Measurements from ENCODE around the gene SEC22A. TPM values are rescaled to one million over a fixed set of nuclear protein-coding genes. Genes with fewer than 3 reads are reported as not detected.
"Not testable (repeated sequence)": the region's sequence is repeated elsewhere in the genome, so short reads cannot be mapped to it uniquely, and the experiment has no call there.

SEC22A gene
- total and polyA plus RNA-seq, 2 donors (not counting 1 experiment from before 2014, with no cell fraction given): 15.6 to 19.3 TPM

GRCh38 chr3:123229145-123229544 lies 27.4 kb downstream of the SEC22A start:
- CTCF ChIA-PET: no interaction called here
- Mint-ChIP-seq H3K4me1 (no peaks in the 10 kb centered on the region), H3K27ac (no peak overlapping the region), H3K4me3 (no peak overlapping the region), H3K27me3 (no peaks in the 10 kb centered on the region), H3K9me3 (ENCODE audit: insufficient read depth) (peaks cover 15% of the 10 kb centered on the region)
- Histone ChIP-seq H3K9ac (ENCODE audit: low read length) (no peak overlapping the region), H3K4me2 (replicated peaks; ENCODE audit: low read depth, low read length, poor library complexity, severe bottlenecking) (no peak overlapping the region), H3K27ac (ENCODE audit: low read length in 2 of 2) (no peak overlapping the region), H3K79me2 (ENCODE audit: control insufficient read depth, insufficient read depth, low read length) (no peaks in the 10 kb centered on the region), H3K9me3 (ENCODE audit: control extremely low read depth in 1 of 3, control insufficient read depth in 2 of 3, insufficient read depth in 1 of 3, low read length in 2 of 3) (peaks cover 5 to 16% (median 15%) of the 10 kb centered on the region in 3 donors), H4K20me1 (ENCODE audit: control insufficient read depth, insufficient read depth, low read length, poor library complexity, severe bottlenecking) (no peaks in the 10 kb centered on the region), H3K4me3 (ENCODE audit: control extremely low read depth in 1 of 5, extremely low read depth in 1 of 5, insufficient read depth in 1 of 5, low read depth in 2 of 5, low read length in 4 of 5) (no peak overlapping the region), H3K27me3 (replicated peaks in 1 of 4; ENCODE audit: control extremely low read depth in 1 of 4, control insufficient read depth in 3 of 4, insufficient read depth in 4 of 4, low read length in 3 of 4) (no peaks in the 10 kb centered on the region), H3K4me1 (ENCODE audit: control insufficient read depth in 2 of 2, insufficient read depth in 2 of 2, low read length in 2 of 2) (no peaks in the 10 kb centered on the region), H2AFZ (ENCODE audit: insufficient read depth, low read depth, low read length, poor library complexity, severe bottlenecking) (no peak overlapping the region), H3K36me3 (replicated peaks in 1 of 2; ENCODE audit: control extremely low read depth in 1 of 2, control insufficient read depth in 1 of 2, extremely low read depth in 1 of 2, insufficient read depth in 2 of 2, low read length in 1 of 2) (peaks cover 17% of the 10 kb centered on the region in 2 experiments)
- POLR2A ChIA-PET: no interaction called here
- no peak for ATAC-seq (ENCODE audit: low read depth)
- DNase-seq: peak; percentile 6
- TF ChIP-seq, protein P1, sequence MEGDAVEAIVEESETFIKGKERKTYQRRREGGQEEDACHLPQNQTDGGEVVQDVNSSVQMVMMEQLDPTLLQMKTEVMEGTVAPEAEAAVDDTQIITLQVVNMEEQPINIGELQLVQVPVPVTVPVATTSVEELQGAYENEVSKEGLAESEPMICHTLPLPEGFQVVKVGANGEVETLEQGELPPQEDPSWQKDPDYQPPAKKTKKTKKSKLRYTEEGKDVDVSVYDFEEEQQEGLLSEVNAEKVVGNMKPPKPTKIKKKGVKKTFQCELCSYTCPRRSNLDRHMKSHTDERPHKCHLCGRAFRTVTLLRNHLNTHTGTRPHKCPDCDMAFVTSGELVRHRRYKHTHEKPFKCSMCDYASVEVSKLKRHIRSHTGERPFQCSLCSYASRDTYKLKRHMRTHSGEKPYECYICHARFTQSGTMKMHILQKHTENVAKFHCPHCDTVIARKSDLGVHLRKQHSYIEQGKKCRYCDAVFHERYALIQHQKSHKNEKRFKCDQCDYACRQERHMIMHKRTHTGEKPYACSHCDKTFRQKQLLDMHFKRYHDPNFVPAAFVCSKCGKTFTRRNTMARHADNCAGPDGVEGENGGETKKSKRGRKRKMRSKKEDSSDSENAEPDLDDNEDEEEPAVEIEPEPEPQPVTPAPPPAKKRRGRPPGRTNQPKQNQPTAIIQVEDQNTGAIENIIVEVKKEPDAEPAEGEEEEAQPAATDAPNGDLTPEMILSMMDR (IDR thresholded peaks at IDR 0.05): no peak
- no peak for TF ChIP-seq EZH2 (IDR thresholded peaks at IDR 0.05; ENCODE audit: borderline replicate concordance, insufficient read depth, low read depth, low read length, poor library complexity, severe bottlenecking)
- WGBS (ENCODE audit: insufficient coverage): 100% methylated on average over 1 of the region's 2 CpGs
- intact Hi-C loops (cut with micrococcal nuclease): no loop called here

DNA sequence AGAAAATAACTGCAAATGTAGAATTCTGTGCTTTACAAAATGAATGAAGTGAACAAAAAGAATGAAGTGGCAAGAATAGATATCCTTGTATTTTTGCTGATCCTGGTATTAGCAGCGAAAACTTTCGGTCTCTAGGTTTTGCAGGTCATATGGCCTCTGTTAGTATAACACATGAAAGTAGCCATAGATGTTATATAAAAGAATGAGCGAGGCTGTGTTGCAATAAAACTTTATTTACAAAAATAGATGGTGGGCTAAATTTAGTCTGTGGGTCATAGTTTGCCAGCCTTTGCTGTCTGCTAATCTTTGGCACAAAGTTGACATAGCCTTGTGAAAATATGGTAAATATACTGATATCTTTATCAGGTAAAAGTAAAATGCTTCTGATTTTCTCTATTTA lies 35.2 kb downstream of the SEC22A start:
- H3K27me3 Mint-ChIP-seq: no peaks in the 10 kb centered on the region
- H3K27ac Mint-ChIP-seq: no peak overlapping the region
- no peaks in the 10 kb centered on the region for H4K20me1 ChIP-seq (ENCODE audit: control insufficient read depth, insufficient read depth, low read length, poor library complexity, severe bottlenecking)
- H3K9me3 ChIP-seq (ENCODE audit: control extremely low read depth in 1 of 3, control insufficient read depth in 2 of 3, insufficient read depth in 1 of 3, low read length in 2 of 3): no peaks in the 10 kb centered on the region
- intact Hi-C loops (cut with micrococcal nuclease): no loop called here
- no peak for TF ChIP-seq EZH2 (IDR thresholded peaks at IDR 0.05; ENCODE audit: borderline replicate concordance, insufficient read depth, low read depth, low read length, poor library complexity, severe bottlenecking)
- TF ChIP-seq, protein P1 (IDR thresholded peaks at IDR 0.05): no peak
- ATAC-seq (ENCODE audit: low read depth) (no peak), DNase-seq (no peak)
- no peak overlapping the region for H3K9ac ChIP-seq (ENCODE audit: low read length)
- WGBS (ENCODE audit: insufficient coverage): 100% methylated on average over 2 of the region's 3 CpGs
- H3K4me3 Mint-ChIP-seq: no peak overlapping the region
- H3K27me3 ChIP-seq (replicated peaks in 1 of 4; ENCODE audit: control extremely low read depth in 1 of 4, control insufficient read depth in 3 of 4, insufficient read depth in 4 of 4, low read length in 3 of 4): no peaks in the 10 kb centered on the region
- H2AFZ ChIP-seq (ENCODE audit: insufficient read depth, low read depth, low read length, poor library complexity, severe bottlenecking): no peak overlapping the region
- H3K4me3 ChIP-seq (ENCODE audit: control extremely low read depth in 1 of 5, extremely low read depth in 1 of 5, insufficient read depth in 1 of 5, low read depth in 2 of 5, low read length in 4 of 5): no peak overlapping the region
- ChIA-PET POLR2A (no interaction called here), CTCF (no interaction called here)
- no peaks in the 10 kb centered on the region for H3K4me1 ChIP-seq (ENCODE audit: control insufficient read depth in 2 of 2, insufficient read depth in 2 of 2, low read length in 2 of 2)
- no peaks in the 10 kb centered on the region for H3K79me2 ChIP-seq (ENCODE audit: control insufficient read depth, insufficient read depth, low read length)
- H3K27ac ChIP-seq (ENCODE audit: low read length in 2 of 2): no peak overlapping the region
- H3K4me1 Mint-ChIP-seq: no peaks in the 10 kb centered on the region
- H3K4me2 ChIP-seq (replicated peaks; ENCODE audit: low read depth, low read length, poor library complexity, severe bottlenecking): no peak overlapping the region
- H3K36me3 ChIP-seq (replicated peaks in 1 of 2; ENCODE audit: control extremely low read depth in 1 of 2, control insufficient read depth in 1 of 2, extremely low read depth in 1 of 2, insufficient read depth in 2 of 2, low read length in 1 of 2): peaks cover 8 to 13% of the 10 kb centered on the region in 2 experiments
- no peaks in the 10 kb centered on the region for H3K9me3 Mint-ChIP-seq (ENCODE audit: insufficient read depth)

DNA sequence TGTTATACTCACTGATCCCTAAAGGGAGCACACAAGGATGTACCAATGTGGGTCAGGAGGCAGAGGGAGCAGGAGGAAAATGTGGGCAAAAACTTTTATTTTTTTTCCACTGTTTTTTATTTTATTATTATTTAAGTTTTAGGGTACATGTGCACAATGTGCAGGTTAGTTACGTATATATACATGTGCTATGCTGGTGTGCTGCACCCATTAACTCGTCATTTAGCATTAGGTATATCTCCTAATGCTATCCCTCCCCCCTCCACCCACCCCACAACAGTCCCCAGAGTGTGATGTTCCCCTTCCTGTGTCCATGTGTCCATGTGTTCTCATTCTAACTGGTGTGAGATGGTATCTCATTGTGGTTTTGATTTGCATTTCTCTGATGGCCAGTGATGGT lies 37.4 kb downstream of the SEC22A start:
- H3K27me3 ChIP-seq (replicated peaks in 1 of 4; ENCODE audit: control extremely low read depth in 1 of 4, control insufficient read depth in 3 of 4, insufficient read depth in 4 of 4, low read length in 3 of 4); H3K9ac ChIP-seq (ENCODE audit: low read length); H3K27me3 Mint-ChIP-seq; H3K79me2 ChIP-seq (ENCODE audit: control insufficient read depth, insufficient read depth, low read length); ATAC-seq (ENCODE audit: low read depth); POLR2A ChIA-PET; H3K36me3 ChIP-seq (replicated peaks in 1 of 2; ENCODE audit: control extremely low read depth in 1 of 2, control insufficient read depth in 1 of 2, extremely low read depth in 1 of 2, insufficient read depth in 2 of 2, low read length in 1 of 2); CTCF ChIA-PET; H3K4me3 Mint-ChIP-seq; H3K27ac ChIP-seq (ENCODE audit: low read length in 2 of 2); DNase-seq; H3K4me1 ChIP-seq (ENCODE audit: control insufficient read depth in 2 of 2, insufficient read depth in 2 of 2, low read length in 2 of 2); H3K4me3 ChIP-seq (ENCODE audit: control extremely low read depth in 1 of 5, extremely low read depth in 1 of 5, insufficient read depth in 1 of 5, low read depth in 2 of 5, low read length in 4 of 5); H3K4me1 Mint-ChIP-seq; H3K27ac Mint-ChIP-seq; H3K9me3 ChIP-seq (ENCODE audit: control extremely low read depth in 1 of 3, control insufficient read depth in 2 of 3, insufficient read depth in 1 of 3, low read length in 2 of 3); intact Hi-C loops (cut with micrococcal nuclease); H3K4me2 ChIP-seq (replicated peaks; ENCODE audit: low read depth, low read length, poor library complexity, severe bottlenecking); H3K9me3 Mint-ChIP-seq (ENCODE audit: insufficient read depth); H2AFZ ChIP-seq (ENCODE audit: insufficient read depth, low read depth, low read length, poor library complexity, severe bottlenecking); H4K20me1 ChIP-seq (ENCODE audit: control insufficient read depth, insufficient read depth, low read length, poor library complexity, severe bottlenecking): not testable (repeated sequence)
- WGBS (ENCODE audit: insufficient coverage): no CpG with 5 or more reads among the region's 2 CpGs

Data from B cell (primary cell).